Muscle of arm (tissue), 12 donors: Measurements from ENCODE around the gene TIAM2. TPM values are rescaled to one million over a fixed set of nuclear protein-coding genes. Genes with fewer than 3 reads are reported as not detected.

Experiments used
- DNase-seq: peaks from one replicate; pipeline ENCODE4 v3.0.0-alpha.2; 2013
- polyA plus RNA-seq, 12 donors: library from polyadenylated mRNA; unstranded; fragments of 120-200 nt; gene quantifications; one replicate each; pipeline ENCODE4 v1.2.1, GENCODE V29; 2013; ENCODE audit not compliant: insufficient read length in 12 of 12

TIAM2 gene
- polyA plus RNA-seq, 12 donors, result 5.5 to 18.7 (median 15.6) TPM; not detected in 1

DNA sequence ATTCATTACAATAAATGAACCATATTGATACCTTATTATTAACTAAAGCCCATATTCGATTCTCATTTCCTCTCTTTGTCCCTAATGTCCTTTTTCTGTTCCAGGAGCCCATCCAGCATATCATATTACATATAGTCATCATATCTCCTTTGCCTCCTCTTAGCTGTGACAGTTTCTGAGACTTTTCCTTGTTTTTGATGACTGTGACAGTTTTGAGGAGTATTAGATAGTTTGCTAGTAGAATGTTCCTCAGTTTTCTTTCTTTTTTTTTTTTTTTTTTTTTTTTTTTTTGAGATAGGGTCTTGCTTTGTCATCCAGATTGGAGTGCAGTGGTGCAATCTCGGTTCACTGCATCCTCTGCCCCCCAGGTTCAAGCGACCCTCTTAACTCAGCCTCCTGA, 61.6 kb downstream of the TIAM2 start:
- DNase-seq, result no peak

DNA sequence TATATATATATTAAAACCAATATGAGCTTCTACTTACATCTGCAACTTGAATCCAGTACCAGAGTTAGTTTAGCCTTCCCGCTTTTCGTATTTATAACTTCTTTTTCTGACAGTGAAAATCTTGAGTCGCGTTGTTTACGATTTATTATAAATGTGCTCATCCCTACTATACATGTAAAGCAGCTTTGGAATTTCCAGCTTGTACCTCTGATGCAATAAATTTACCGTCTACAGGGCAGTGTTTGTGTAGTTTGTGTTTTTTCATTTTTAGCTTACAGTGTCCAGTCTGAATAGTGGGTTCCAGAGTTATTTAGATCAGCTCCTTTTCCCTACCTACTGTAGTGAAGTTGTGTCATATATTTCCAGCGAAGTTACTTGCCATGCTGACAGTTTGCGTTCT, 66.3 kb downstream of the TIAM2 start:
- DNase-seq, result no peak

- DNase-seq, result no peak
These were observed 67.8 kb downstream of the TIAM2 start for GRCh38 chr6:155062866-155063341.

GRCh38 chr6:155064303-155064702, 69.2 kb downstream of the TIAM2 start:
- no peak for DNase-seq

- peak; percentile 80 for DNase-seq
These were observed 71.2 kb downstream of the TIAM2 start for GRCh38 chr6:155066361-155066760.

DNA sequence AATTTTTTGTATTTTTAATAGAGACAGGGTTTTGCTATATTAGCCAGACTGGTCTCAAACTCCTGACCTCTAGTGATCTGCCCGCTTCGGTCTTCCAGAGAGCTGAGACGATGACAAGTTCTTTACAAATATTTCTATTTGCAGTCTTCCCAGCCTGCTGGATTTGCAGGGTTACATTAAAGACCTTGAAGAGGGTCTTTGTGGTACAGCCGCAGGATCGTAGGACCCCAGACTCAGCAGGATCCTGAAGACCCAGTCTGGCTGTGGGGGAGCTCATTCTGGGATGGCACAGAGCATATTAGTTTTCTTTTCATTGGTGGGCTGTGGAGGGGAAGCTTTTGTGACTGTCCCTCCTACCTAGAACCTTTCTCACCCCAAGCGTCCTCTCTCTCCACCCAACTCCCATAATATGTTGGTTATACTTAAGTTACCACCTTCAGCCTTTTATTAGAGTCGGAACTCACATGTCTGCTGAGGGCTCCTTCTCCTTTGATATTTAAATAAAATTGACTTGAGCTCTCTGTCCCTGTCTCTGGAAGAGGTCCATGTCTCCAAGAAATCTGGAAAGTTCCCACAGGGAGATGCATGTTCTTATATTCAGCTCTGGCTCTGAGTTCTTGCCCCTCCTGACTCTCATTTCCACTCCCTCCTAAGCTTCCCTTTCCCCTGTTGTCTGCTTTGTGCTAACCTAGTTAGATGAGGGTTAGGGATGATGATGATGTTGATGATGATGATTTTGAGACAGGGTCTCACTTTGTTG, 72.0 kb downstream of the TIAM2 start:
- DNase-seq, result peak; percentile 56

- DNase-seq, result peak; percentile 66
These were observed 73.0 kb downstream of the TIAM2 start for GRCh38 chr6:155067956-155068615.

DNA sequence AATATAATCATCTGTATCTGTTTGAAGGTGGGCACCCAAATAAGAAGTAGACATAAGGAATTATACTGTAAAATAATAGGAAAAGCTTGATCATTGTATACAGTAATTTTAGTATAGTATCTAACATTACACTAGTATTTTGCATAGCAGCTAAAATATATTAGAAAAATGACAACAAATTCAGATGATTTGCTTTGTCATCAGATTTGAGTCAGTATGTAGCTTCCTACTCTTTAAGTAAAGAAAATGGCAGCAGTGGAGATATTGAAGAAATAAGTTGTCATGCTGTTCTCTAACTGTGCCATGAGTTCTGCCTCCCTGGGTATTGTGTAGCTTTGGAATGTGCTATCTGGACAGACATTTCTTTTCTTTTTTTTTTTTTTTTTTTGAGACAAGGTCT, 74.4 kb downstream of the TIAM2 start:
- no peak for DNase-seq

DNA sequence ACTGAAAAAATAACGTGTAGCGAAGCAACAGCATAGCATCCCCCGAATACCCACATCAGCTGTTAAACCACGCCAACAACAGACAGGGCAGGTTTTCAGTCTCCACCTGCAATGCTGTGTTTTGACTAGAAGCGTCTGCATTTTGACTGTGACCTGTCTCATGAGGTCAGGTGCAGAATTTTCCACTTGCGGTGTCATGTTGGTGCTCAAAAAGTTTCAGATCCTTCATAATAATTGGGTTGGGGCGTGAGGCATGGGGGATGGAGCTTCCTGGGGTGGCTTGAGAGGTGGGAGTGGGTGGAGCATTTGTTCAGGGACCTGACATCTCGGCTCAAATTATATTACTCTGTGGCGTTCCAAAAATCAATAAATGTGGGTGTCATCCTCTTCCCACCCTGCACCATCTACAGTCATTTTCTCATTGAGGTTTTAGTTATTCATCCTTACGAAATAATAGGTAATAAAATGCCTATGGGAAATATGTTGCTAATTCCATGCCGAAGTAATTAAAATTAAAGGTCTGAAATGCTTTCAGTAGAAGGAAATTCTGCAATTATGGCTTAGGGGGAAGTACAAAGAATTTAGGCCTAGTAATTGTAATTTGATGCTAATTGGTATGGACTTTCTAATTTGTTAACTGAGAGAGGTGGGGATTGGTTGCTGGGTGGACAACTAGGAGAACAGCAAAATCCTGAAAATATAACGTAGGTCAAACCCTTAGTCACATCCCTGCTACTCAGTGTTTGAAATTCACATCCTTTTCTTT, 81.0 kb downstream of the TIAM2 start:
- no peak for DNase-seq

- no peak for DNase-seq
These were observed 82.2 kb downstream of the TIAM2 start for GRCh38 chr6:155077331-155077730.

DNA sequence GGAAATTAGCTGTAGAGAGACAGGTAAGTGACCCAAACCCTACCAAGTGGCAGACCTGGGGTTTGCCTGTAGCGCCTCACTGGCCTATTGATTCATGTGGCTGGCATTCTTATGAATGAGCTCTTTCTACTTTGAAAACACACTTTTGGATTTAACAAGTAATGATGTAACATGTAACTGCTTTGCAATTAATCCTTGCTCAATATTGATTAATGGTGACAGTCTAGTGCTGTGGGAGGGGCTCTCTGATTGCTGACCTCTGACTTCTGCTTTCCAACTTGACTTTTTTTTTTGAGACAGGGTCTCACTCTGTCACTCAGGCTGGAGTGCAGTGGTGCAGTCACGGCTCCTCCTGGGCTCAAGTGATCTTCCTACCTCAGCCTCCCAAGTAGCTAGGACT, 82.7 kb downstream of the TIAM2 start:
- DNase-seq, result no peak

DNA sequence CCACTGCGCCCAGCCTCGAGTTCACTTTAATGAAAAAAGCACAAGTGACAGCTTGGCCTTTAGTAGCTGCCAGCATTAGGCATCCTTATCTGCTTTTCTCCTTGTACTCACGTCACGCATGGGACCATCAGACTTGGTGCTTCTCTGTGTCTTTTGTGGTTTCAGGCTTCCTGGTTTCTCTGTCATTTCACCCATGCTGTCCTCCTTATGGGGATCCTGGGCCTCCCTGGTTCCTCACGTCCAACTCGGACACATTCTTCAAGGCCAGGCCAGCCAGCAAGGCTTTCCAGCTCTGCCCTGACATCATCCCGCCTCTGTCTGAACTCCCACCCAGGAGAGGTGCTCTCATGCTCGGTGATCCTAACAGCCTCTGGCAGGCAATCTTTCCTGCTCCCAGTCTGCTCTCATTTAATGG, 83.2 kb downstream of the TIAM2 start:
- peak; percentile 48 for DNase-seq

- no peak for DNase-seq
These were observed 84.9 kb downstream of the TIAM2 start for GRCh38 chr6:155079985-155080452.

DNA sequence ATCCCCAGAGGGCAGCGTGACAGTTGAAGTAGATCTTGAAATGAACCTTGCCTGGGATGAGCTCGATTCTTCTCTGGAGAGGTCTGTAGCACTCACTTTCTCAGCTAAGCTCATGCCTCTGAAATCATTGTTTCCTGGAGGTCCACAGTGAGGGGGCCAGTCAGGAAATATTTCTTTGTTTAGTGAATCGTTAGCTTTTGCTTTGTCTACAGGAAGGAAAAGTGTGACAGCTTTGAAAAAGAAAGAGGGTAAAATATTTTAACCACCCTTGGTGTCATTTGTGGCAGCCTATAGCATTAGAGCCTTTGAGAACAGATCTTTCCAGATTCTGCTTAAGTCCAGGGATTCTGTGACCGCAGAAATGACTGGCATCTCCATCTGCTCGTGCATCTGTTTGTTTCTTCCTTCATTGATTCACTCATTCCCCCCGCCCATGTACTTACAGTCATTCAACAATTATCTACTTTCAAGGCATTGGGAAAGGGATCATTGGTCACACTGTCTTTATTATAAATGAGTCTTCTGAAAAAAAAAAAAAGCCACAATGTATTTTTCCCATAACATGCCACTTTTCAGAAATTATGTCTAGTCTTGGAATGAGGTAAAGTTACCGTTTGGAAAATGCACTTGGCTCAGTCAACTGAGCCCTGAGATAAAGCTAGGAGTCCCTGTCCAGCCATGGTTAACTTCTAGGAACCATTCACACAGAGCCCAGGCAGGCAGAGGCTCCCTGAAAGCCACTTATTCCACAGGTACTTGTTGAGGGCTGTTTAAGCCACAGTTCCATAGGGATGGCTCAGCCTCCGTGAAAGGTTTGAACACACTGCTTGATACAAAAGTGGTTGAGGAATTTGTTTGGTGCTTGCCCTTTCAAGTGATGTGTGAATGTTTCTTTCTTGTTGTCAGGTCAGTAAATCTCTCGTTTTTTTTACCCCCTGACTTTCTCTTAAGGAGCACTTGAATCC, 86.0 kb downstream of the TIAM2 start:
- no peak for DNase-seq

GRCh38 chr6:155084431-155085123, 89.5 kb downstream of the TIAM2 start:
- no peak for DNase-seq

- no peak for DNase-seq
These were observed 90.6 kb downstream of the TIAM2 start for GRCh38 chr6:155085582-155086257.

- DNase-seq, result no peak
These were observed 93.7 kb downstream of the TIAM2 start for GRCh38 chr6:155088856-155089255.

DNA sequence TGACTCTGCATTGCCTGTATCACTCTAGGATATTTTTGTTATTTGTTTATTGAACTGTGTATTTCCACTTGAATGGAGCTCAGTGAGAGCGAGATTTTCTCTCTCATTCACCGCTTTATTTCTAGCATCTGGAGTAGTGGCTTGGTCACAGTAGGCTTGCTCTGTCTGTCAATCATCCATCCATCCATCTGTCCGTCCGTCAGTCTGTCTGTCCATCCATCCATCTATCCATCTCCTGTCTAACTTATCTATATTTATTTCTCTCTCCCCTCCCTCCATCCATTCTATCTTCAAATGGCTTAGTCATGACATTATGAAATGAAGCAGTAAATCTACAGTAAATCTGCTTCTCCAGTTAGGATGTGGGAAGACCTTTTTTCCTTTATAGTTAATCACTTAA, 94.6 kb downstream of the TIAM2 start:
- no peak for DNase-seq

GRCh38 chr6:155090166-155090565, 95.1 kb downstream of the TIAM2 start:
- DNase-seq, result no peak

GRCh38 chr6:155091756-155092155, 96.6 kb downstream of the TIAM2 start:
- DNase-seq, result no peak
